K562 (cell line): ENCODE measurements around the gene PLPP4.

Experiments
- CEBPB ChIP-seq: fragments of 450-650 bp; IDR thresholded peaks from 2 replicates; pipeline ENCODE4 v1.6.1; 2016; ENCODE audit warnings: missing genetic modification characterization, missing compliant biosample characterization
- EZH2 ChIP-seq: IDR thresholded peaks from 2 replicates; pipeline ENCODE4 v1.6.1; 2012; ENCODE audit warnings: low read depth, mild to moderate bottlenecking, inconsistent platforms, low read length, borderline replicate concordance
- NR1H2 ChIP-seq: sonication (generic); formaldehyde crosslinking; IDR thresholded peaks from 2 replicates; pipeline ENCODE4 v1.4.0; 2020; ENCODE audit warnings: mild to moderate bottlenecking, missing genetic modification reagents
- ZNF23 ChIP-seq: fragments of 250-450 bp; sonication (Bioruptor Pico); IDR thresholded peaks from 2 replicates; pipeline ENCODE4 v1.4.0; 2020; ENCODE audit warnings: mild to moderate bottlenecking
- TF ChIP-seq, protein P1 (sequence below): fragments of 250-450 bp; sonication (Bioruptor Pico); IDR thresholded peaks from 2 replicates; pipeline ENCODE4 v1.5.0; 2020; ENCODE audit warnings: mild to moderate bottlenecking, borderline replicate concordance
- TF ChIP-seq, protein P2 (sequence below): sonication (generic); formaldehyde crosslinking; IDR thresholded peaks from 2 replicates; pipeline ENCODE4 v1.8.1; 2022; ENCODE audit warnings: missing genetic modification reagents
- TF ChIP-seq, protein P3 (sequence below), 3 experiments: IDR thresholded peaks in 2 of 3; conservative IDR thresholded peaks in 1 of 3; 2 replicates each; pipeline ENCODE4 v1.5.1; 2011 to 2012; ENCODE audit warnings: low read length in 3 of 3, mild to moderate bottlenecking in 3 of 3, control low read depth in 2 of 3, improper control_type of control experiment in 1 of 3, inconsistent platforms in 1 of 3, low read depth in 1 of 3, mixed read lengths in 1 of 3, moderate library complexity in 1 of 3; ENCODE audit not compliant: insufficient read depth in 2 of 3
- TF ChIP-seq, protein P4 (sequence below): fragments of 250-450 bp; sonication (Bioruptor Pico); IDR thresholded peaks from 2 replicates; pipeline ENCODE4 v1.5.0; 2020; ENCODE audit warnings: mild to moderate bottlenecking

DNA sequence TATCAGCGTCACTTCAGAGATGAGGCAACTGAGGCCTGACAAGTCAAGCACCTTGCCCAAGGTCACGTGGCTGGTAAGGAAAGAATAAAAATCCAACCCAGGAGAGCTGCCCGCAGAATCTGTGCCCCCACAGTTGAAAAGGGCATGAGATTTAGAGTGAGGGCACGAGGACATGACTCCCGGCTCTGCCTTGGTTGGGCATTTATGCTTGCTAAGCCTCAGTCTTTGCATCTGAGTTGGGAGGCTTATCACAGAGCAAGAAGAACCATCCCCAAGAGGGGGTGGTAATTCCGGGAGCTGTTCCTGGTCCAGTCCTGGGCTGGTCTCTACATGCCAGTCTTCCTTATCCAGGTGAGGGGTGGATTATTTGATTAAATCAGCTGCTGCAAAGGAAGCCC lies 37.3 kb downstream of the PLPP4 start:
- no peak for TF ChIP-seq ZNF23 (CRISPR knock-in tag)
- no peak for TF ChIP-seq CEBPB (tag)
- TF ChIP-seq, protein P1, sequence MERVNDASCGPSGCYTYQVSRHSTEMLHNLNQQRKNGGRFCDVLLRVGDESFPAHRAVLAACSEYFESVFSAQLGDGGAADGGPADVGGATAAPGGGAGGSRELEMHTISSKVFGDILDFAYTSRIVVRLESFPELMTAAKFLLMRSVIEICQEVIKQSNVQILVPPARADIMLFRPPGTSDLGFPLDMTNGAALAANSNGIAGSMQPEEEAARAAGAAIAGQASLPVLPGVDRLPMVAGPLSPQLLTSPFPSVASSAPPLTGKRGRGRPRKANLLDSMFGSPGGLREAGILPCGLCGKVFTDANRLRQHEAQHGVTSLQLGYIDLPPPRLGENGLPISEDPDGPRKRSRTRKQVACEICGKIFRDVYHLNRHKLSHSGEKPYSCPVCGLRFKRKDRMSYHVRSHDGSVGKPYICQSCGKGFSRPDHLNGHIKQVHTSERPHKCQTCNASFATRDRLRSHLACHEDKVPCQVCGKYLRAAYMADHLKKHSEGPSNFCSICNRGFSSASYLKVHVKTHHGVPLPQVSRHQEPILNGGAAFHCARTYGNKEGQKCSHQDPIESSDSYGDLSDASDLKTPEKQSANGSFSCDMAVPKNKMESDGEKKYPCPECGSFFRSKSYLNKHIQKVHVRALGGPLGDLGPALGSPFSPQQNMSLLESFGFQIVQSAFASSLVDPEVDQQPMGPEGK (CRISPR knock-in tag): no peak
- no peak for TF ChIP-seq NR1H2 (CRISPR knock-in tag)
- TF ChIP-seq, protein P2, sequence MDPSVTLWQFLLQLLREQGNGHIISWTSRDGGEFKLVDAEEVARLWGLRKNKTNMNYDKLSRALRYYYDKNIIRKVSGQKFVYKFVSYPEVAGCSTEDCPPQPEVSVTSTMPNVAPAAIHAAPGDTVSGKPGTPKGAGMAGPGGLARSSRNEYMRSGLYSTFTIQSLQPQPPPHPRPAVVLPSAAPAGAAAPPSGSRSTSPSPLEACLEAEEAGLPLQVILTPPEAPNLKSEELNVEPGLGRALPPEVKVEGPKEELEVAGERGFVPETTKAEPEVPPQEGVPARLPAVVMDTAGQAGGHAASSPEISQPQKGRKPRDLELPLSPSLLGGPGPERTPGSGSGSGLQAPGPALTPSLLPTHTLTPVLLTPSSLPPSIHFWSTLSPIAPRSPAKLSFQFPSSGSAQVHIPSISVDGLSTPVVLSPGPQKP (CRISPR knock-in tag): no peak
- no peak for TF ChIP-seq EZH2
- TF ChIP-seq, protein P3, sequence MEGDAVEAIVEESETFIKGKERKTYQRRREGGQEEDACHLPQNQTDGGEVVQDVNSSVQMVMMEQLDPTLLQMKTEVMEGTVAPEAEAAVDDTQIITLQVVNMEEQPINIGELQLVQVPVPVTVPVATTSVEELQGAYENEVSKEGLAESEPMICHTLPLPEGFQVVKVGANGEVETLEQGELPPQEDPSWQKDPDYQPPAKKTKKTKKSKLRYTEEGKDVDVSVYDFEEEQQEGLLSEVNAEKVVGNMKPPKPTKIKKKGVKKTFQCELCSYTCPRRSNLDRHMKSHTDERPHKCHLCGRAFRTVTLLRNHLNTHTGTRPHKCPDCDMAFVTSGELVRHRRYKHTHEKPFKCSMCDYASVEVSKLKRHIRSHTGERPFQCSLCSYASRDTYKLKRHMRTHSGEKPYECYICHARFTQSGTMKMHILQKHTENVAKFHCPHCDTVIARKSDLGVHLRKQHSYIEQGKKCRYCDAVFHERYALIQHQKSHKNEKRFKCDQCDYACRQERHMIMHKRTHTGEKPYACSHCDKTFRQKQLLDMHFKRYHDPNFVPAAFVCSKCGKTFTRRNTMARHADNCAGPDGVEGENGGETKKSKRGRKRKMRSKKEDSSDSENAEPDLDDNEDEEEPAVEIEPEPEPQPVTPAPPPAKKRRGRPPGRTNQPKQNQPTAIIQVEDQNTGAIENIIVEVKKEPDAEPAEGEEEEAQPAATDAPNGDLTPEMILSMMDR (IDR thresholded peaks at IDR 0.05 in 2 of 3, conservative IDR thresholded peaks at IDR 0.05 in 1 of 3; ENCODE audit: insufficient read depth in 2 of 3, low read depth in 1 of 3, low read length in 3 of 3): no peak
- TF ChIP-seq, protein P4, sequence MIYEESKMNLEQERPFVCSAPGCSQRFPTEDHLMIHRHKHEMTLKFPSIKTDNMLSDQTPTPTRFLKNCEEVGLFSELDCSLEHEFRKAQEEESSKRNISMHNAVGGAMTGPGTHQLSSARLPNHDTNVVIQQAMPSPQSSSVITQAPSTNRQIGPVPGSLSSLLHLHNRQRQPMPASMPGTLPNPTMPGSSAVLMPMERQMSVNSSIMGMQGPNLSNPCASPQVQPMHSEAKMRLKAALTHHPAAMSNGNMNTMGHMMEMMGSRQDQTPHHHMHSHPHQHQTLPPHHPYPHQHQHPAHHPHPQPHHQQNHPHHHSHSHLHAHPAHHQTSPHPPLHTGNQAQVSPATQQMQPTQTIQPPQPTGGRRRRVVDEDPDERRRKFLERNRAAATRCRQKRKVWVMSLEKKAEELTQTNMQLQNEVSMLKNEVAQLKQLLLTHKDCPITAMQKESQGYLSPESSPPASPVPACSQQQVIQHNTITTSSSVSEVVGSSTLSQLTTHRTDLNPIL (CRISPR knock-in tag): no peak
